ENCODE results near the gene SLIT3.

Gene SLIT3

GRCh38 chr5:168852329-168852728, 448.6 kb downstream of the SLIT3 start:
- no peak for DNase-seq (ENCODE audit: low read depth)
- TF ChIP-seq CTCF (conservative IDR thresholded peaks at IDR 0.05; ENCODE audit: control insufficient read depth, insufficient read depth, low read depth, low read length), result no peak
- no peak overlapping the region for H3K4me3 ChIP-seq (ENCODE audit: control insufficient read depth, low read depth, low read length)

- H3K4me3 ChIP-seq (ENCODE audit: control insufficient read depth, low read depth, low read length), result no peak overlapping the region
- no peak for TF ChIP-seq CTCF (conservative IDR thresholded peaks at IDR 0.05; ENCODE audit: control insufficient read depth, insufficient read depth, low read depth, low read length)
- DNase-seq (ENCODE audit: low read depth), result peak; percentile 67
Measured at GRCh38 chr5:168851902-168852321, 449.0 kb downstream of the SLIT3 start.

GRCh38 chr5:168850683-168851082, 450.3 kb downstream of the SLIT3 start:
- no peak for TF ChIP-seq CTCF (conservative IDR thresholded peaks at IDR 0.05; ENCODE audit: control insufficient read depth, insufficient read depth, low read depth, low read length)
- no peak for DNase-seq (ENCODE audit: low read depth)
- H3K4me3 ChIP-seq (ENCODE audit: control insufficient read depth, low read depth, low read length), result no peak overlapping the region

GRCh38 chr5:168848569-168848968, 452.4 kb downstream of the SLIT3 start:
- DNase-seq (ENCODE audit: low read depth), result no peak
- TF ChIP-seq CTCF (conservative IDR thresholded peaks at IDR 0.05; ENCODE audit: control insufficient read depth, insufficient read depth, low read depth, low read length), result no peak
- no peak overlapping the region for H3K4me3 ChIP-seq (ENCODE audit: control insufficient read depth, low read depth, low read length)

GRCh38 chr5:168847511-168848073, 453.3 kb downstream of the SLIT3 start:
- no peak overlapping the region for H3K4me3 ChIP-seq (ENCODE audit: control insufficient read depth, low read depth, low read length)
- no peak for DNase-seq (ENCODE audit: low read depth)
- no peak for TF ChIP-seq CTCF (conservative IDR thresholded peaks at IDR 0.05; ENCODE audit: control insufficient read depth, insufficient read depth, low read depth, low read length)

- TF ChIP-seq CTCF (conservative IDR thresholded peaks at IDR 0.05; ENCODE audit: control insufficient read depth, insufficient read depth, low read depth, low read length), result no peak
- DNase-seq (ENCODE audit: low read depth), result no peak
- H3K4me3 ChIP-seq (ENCODE audit: control insufficient read depth, low read depth, low read length), result no peak overlapping the region
Measured at GRCh38 chr5:168844922-168845296, 456.0 kb downstream of the SLIT3 start.
